SK-N-SH (cell line): ENCODE measurements around the gene C5orf24. TPM values are rescaled to one million over a fixed set of nuclear protein-coding genes. Genes with fewer than 3 reads are reported as not detected.

ENCODE experiments used
- CTCF ChIA-PET: fragments of 300-600, 350-600 bp; formaldehyde crosslinking; extraction: SDS; loops from one replicate; lab custom pipeline; 2021; lab: Yijun Ruan, JAX
- POLR2A ChIA-PET: fragments of 350-600 bp; sonication (Branson Sonifier 250); formaldehyde crosslinking; extraction: SDS; loops from one replicate; lab custom pipeline; 2020; ENCODE audit warnings: antibody characterized with exemption, inconsistent platforms; lab: Yijun Ruan, JAX
- DNase-seq: peaks from one replicate; pipeline ENCODE4 v3.0.0; 2012
- H2AFZ ChIP-seq: fragments of 200-600 bp; sonication (generic); 2 replicates; pipeline ENCODE4 v1.8.1; 2016; ENCODE audit warnings: antibody characterized with exemption, mild to moderate bottlenecking, low read depth
- H3F3A ChIP-seq: fragments of 200-600 bp; sonication (generic); replicated peaks from 2 replicates; pipeline ENCODE3; 2016; ENCODE audit warnings: antibody characterized with exemption, mild to moderate bottlenecking; ENCODE audit not compliant: insufficient read depth
- H3K27ac ChIP-seq, 2 experiments: fragments of 200-500 bp in 1 of 2; fragments of 200-600 bp in 1 of 2; sonication (Bioruptor generic) in 1 of 2; sonication (generic), shearing (Covaris generic) in 1 of 2; 2 replicates each; pipeline versions ENCODE4 v1.5.1 to v1.6.1; 2014 to 2016; ENCODE audit warnings: low read depth in 2 of 2, inconsistent platforms in 1 of 2, low read length in 1 of 2, mild to moderate bottlenecking in 1 of 2, mixed read lengths in 1 of 2
- H3K27me3 ChIP-seq: fragments of 200-600 bp; sonication (generic), shearing (Covaris generic); 2 replicates; pipeline ENCODE4 v1.6.1; 2016; ENCODE audit warnings: mixed run types; ENCODE audit not compliant: insufficient read depth
- H3K36me3 ChIP-seq, 2 experiments: fragments of 200-500 bp in 1 of 2; fragments of 200-600 bp in 1 of 2; sonication (Bioruptor generic) in 1 of 2; sonication (generic) in 1 of 2; replicated peaks in 1 of 2; 2 replicates each; pipeline versions ENCODE3 to v1.5.1; 2014 to 2016; ENCODE audit warnings: low read length in 1 of 2, mild to moderate bottlenecking in 1 of 2; ENCODE audit not compliant: insufficient read depth in 2 of 2, control insufficient read depth in 1 of 2
- H3K4me1 ChIP-seq, 2 experiments: fragments of 200-500 bp in 1 of 2; fragments of 200-600 bp in 1 of 2; sonication (Bioruptor generic) in 1 of 2; sonication (generic), shearing (Covaris generic) in 1 of 2; 2 replicates each; pipeline versions ENCODE4 v1.5.1 to v1.6.1; 2014 to 2016; ENCODE audit warnings: low read depth in 1 of 2, low read length in 1 of 2, mixed run types in 1 of 2; ENCODE audit not compliant: insufficient read depth in 2 of 2, control insufficient read depth in 1 of 2
- H3K4me2 ChIP-seq: fragments of 200-600 bp; sonication (generic), shearing (Covaris generic); 2 replicates; pipeline ENCODE4 v1.6.1; 2017; ENCODE audit warnings: mixed run types
- H3K4me3 ChIP-seq, 2 experiments: fragments of 200-500 bp in 1 of 2; fragments of 200-600 bp in 1 of 2; sonication (Bioruptor generic) in 1 of 2; sonication (generic), shearing (Covaris generic) in 1 of 2; 2 replicates each; pipeline versions ENCODE4 v1.5.1 to v1.8.1; 2014 to 2016; ENCODE audit warnings: low read depth in 2 of 2, inconsistent platforms in 1 of 2, low read length in 1 of 2, mild to moderate bottlenecking in 1 of 2, mixed read lengths in 1 of 2, moderate library complexity in 1 of 2
- H3K79me2 ChIP-seq: fragments of 200-600 bp; sonication (generic); 2 replicates; pipeline ENCODE4 v1.8.1; 2017; ENCODE audit warnings: mild to moderate bottlenecking; ENCODE audit not compliant: insufficient read depth
- H3K9ac ChIP-seq: fragments of 200-600 bp; sonication (generic); 2 replicates; pipeline ENCODE4 v1.6.1; 2017; ENCODE audit warnings: mixed run types
- H3K9me2 ChIP-seq: fragments of 200-600 bp; sonication (generic); 2 replicates; pipeline ENCODE4 v1.6.1; 2017; ENCODE audit warnings: mixed run types
- H3K9me3 ChIP-seq: fragments of 200-600 bp; sonication (generic); 2 replicates; pipeline ENCODE4 v1.6.1; 2017; ENCODE audit warnings: mixed run types, mild to moderate bottlenecking, moderate library complexity
- H4K20me1 ChIP-seq: fragments of 200-600 bp; sonication (generic); 2 replicates; pipeline ENCODE4 v1.6.1; 2017; ENCODE audit warnings: mild to moderate bottlenecking, mixed run types; ENCODE audit not compliant: insufficient read depth
- EZH2phosphoT487 ChIP-seq: fragments of 200-600 bp; sonication (generic); IDR thresholded peaks from 2 replicates; pipeline ENCODE4 v1.6.1; 2017; ENCODE audit warnings: low read depth, mixed run types, mild to moderate bottlenecking, antibody characterized with exemption, moderate library complexity, borderline replicate concordance
- FOXJ3 ChIP-seq: sonication (generic); formaldehyde crosslinking; IDR thresholded peaks from 2 replicates; pipeline ENCODE4 v1.5.1; 2020; ENCODE audit warnings: mild to moderate bottlenecking, missing genetic modification reagents
- FOXM1 ChIP-seq: IDR thresholded peaks from 2 replicates; pipeline ENCODE4 v1.4.0; 2012; ENCODE audit warnings: low read depth, mild to moderate bottlenecking
- GABPA ChIP-seq: IDR thresholded peaks from 2 replicates; pipeline ENCODE4 v1.4.0; 2012; ENCODE audit warnings: low read depth, mild to moderate bottlenecking
- IRF3 ChIP-seq: fragments of 150-350 bp; IDR thresholded peaks from 2 replicates; pipeline ENCODE4 v1.6.1; 2016; ENCODE audit warnings: mild to moderate bottlenecking, low read depth, low read length
- JUND ChIP-seq: IDR thresholded peaks from 2 replicates; pipeline ENCODE4 v1.4.0; 2012
- MEF2A ChIP-seq: IDR thresholded peaks from 2 replicates; pipeline ENCODE4 v1.4.0; 2012; ENCODE audit warnings: low read depth, borderline replicate concordance
- NRF1 ChIP-seq: IDR thresholded peaks from 2 replicates; pipeline ENCODE4 v1.6.1; 2012; ENCODE audit warnings: low read depth, mild to moderate bottlenecking, low read length
- PBX3 ChIP-seq: IDR thresholded peaks from 2 replicates; pipeline ENCODE4; 2012
- REST ChIP-seq: IDR thresholded peaks from 2 replicates; pipeline ENCODE4 v1.6.1; 2012; ENCODE audit warnings: mild to moderate bottlenecking, low read depth, low read length, moderate library complexity
- RFX5 ChIP-seq: IDR thresholded peaks from 2 replicates; pipeline ENCODE4 v1.6.1; 2012; ENCODE audit warnings: mild to moderate bottlenecking, improper control_type of control experiment, low read length
- YY1 ChIP-seq: IDR thresholded peaks from 2 replicates; pipeline ENCODE4 v1.4.0; 2012; ENCODE audit warnings: low read depth, mild to moderate bottlenecking
- ZBTB33 ChIP-seq: IDR thresholded peaks from 2 replicates; pipeline ENCODE4 v1.4.0; 2012; ENCODE audit warnings: low read depth, borderline replicate concordance
- polyA plus RNA-seq, 3 experiments: library from polyadenylated mRNA; depleted of rRNA; stranded (reverse); fragments of >200 nt; gene quantifications; 2 replicates each; pipeline ENCODE4 v1.2.3, GENCODE V29; 2012

Gene C5orf24
- polyA plus RNA-seq, 1 of the 3 experiments (the other 2 are of a cell fraction) = 21.8 TPM

GRCh38 chr5:134877159-134877558, 31.4 kb downstream of the C5orf24 start:
- Histone ChIP-seq H3K27me3 (no peaks in the 10 kb centered on the region), H3K4me2 (no peak overlapping the region), H3K4me3 (no peak overlapping the region), H3K36me3 (peaks cover 0 to 4% of the 10 kb centered on the region in 2 experiments), H3K9me3 (no peaks in the 10 kb centered on the region), H3K9me2 (no peaks in the 10 kb centered on the region), H2AFZ (no peak overlapping the region), H3F3A (peaks cover 14% of the 10 kb centered on the region), H3K4me1 (peaks cover 9 to 22% of the 10 kb centered on the region in 2 experiments; a peak in 2 of 4 replicates), H4K20me1 (no peaks in the 10 kb centered on the region; the same call in 1 of the 2 replicates), H3K27ac (no peak overlapping the region), H3K9ac (no peak overlapping the region), H3K79me2 (peaks cover 58% of the 10 kb centered on the region)
- DNase-seq = peak; percentile 31
- POLR2A ChIA-PET = no interaction called here
- TF ChIP-seq PBX3 (no peak), IRF3 (no peak), NRF1 (no peak), EZH2phosphoT487 (no peak), GABPA (no peak), RFX5 (no peak), FOXM1 (no peak), MEF2A (no peak), REST (no peak), ZBTB33 (no peak), FOXJ3 (no peak), YY1 (no peak), JUND (no peak)
- CTCF ChIA-PET = interaction anchor here (0.5 to 1.9 kb wide), 3 partner anchors 24 to 42 kb away, joined by 3 to 10 read pairs (median 4); partner anchors contain the start of gene PCBD2
